Stimulated activated CD4-positive, alpha-beta T cell treated with anti-CD3 and anti-CD28 coated beads, Interleukin-1b, Interleukin-23, amount 100 ng/mL, for 48 hours (primary cell): ENCODE results near the gene LSG1.
"Not testable (repeated sequence)": the region's sequence is repeated elsewhere in the genome, so short reads cannot be mapped to it uniquely, and the experiment has no call there.

Experiments
- DNase-seq: peaks from one replicate; pipeline ENCODE4 v3.0.0-alpha.2; 2020

LSG1 gene

GRCh38 chr3:194617143-194617671 is 54.8 kb downstream of the LSG1 start:
- DNase-seq = no peak

GRCh38 chr3:194615226-194615625 is 56.8 kb downstream of the LSG1 start:
- DNase-seq = no peak

- DNase-seq = no peak
These were observed 59.8 kb downstream of the LSG1 start for GRCh38 chr3:194612221-194612620.

GRCh38 chr3:194610689-194611088 is 61.3 kb downstream of the LSG1 start:
- DNase-seq = no peak

GRCh38 chr3:194609601-194610000 is 62.4 kb downstream of the LSG1 start:
- DNase-seq = no peak

GRCh38 chr3:194608981-194609380 is 63.0 kb downstream of the LSG1 start:
- no peak for DNase-seq

GRCh38 chr3:194607592-194608389 is 64.2 kb downstream of the LSG1 start:
- DNase-seq = no peak

- no peak for DNase-seq
These were observed 65.0 kb downstream of the LSG1 start for GRCh38 chr3:194606941-194607340.

GRCh38 chr3:194606163-194606562 is 65.8 kb downstream of the LSG1 start:
- no peak for DNase-seq

- DNase-seq = not testable (repeated sequence)
These were observed 66.7 kb downstream of the LSG1 start for GRCh38 chr3:194605314-194605713.

- no peak for DNase-seq
These were observed 67.2 kb downstream of the LSG1 start for GRCh38 chr3:194604837-194605236.

GRCh38 chr3:194604126-194604525 is 67.9 kb downstream of the LSG1 start:
- no peak for DNase-seq

GRCh38 chr3:194602669-194603171 is 69.3 kb downstream of the LSG1 start:
- DNase-seq = no peak

GRCh38 chr3:194598771-194599557 is 73.0 kb downstream of the LSG1 start:
- no peak for DNase-seq

GRCh38 chr3:194596906-194597305 is 75.1 kb downstream of the LSG1 start:
- DNase-seq = no peak

- no peak for DNase-seq
These were observed 78.9 kb downstream of the LSG1 start for GRCh38 chr3:194592798-194593752.
